A549 (cell line): Measurements from ENCODE around the gene LIPA. TPM values are rescaled to one million over a fixed set of nuclear protein-coding genes. Genes with fewer than 3 reads are reported as not detected.

Source experiments
- ATAC-seq, 2 experiments: fragments of 200-7000 bp in 1 of 2; fragments of >200 bp in 1 of 2; cut with Nextera tagmentation in 1 of 2; cut with Tn5 transposase in 1 of 2; 3 replicates each; pipeline versions ENCODE4 v1.8.0 to v1.9.1; 2018 to 2020; ENCODE audit warnings: mild to moderate bottlenecking in 1 of 2, moderate library complexity in 1 of 2
- CTCF ChIA-PET: fragments of 300-600 bp; sonication (Branson Sonifier 250); formaldehyde crosslinking; extraction: SDS; loops from one replicate; lab custom pipeline; 2021; ENCODE audit warnings: antibody characterized with exemption, inconsistent platforms; lab: Yijun Ruan, JAX
- POLR2A ChIA-PET: fragments of 350-600 bp; formaldehyde crosslinking; extraction: SDS; loops from one replicate; lab custom pipeline; 2021; ENCODE audit warnings: antibody characterized with exemption, inconsistent platforms; lab: Yijun Ruan, JAX
- DNase-seq, 2 experiments: peaks; one replicate each; pipeline versions ENCODE4 v3.0.0 to v3.0.0-alpha.2; 2011 to 2016; ENCODE audit warnings: low read depth in 1 of 2, low spot score in 1 of 2
- FAIRE-seq: peaks from 2 replicates; lab custom pipeline; 2011; peaks lifted over from hg19 to GRCh38; lab: Jason Lieb, UNC
- H3K27ac ChIP-seq, 2 experiments: fragments of >200 bp; sonication (Bioruptor Twin); formaldehyde crosslinking; 3 replicates each; pipeline ENCODE4 v1.5.1; 2016 to 2017
- H3K4me1 ChIP-seq: fragments of >200 bp; sonication (Bioruptor Twin); formaldehyde crosslinking; 3 replicates; pipeline ENCODE4 v1.6.1; 2016
- H3K4me2 ChIP-seq: fragments of >200 bp; sonication (Bioruptor Twin); formaldehyde crosslinking; 3 replicates; pipeline ENCODE4 v1.6.1; 2016
- H3K4me3 ChIP-seq: fragments of >200 bp; sonication (Bioruptor Twin); formaldehyde crosslinking; 3 replicates; pipeline ENCODE4 v1.5.1; 2016
- H3K9me3 ChIP-seq: fragments of >200 bp; sonication (Bioruptor Twin); formaldehyde crosslinking; 3 replicates; pipeline ENCODE4 v1.6.1; 2016
- BCL3 ChIP-seq: fragments of >200 bp; sonication (Bioruptor Twin); formaldehyde crosslinking; IDR thresholded peaks from 3 replicates; pipeline ENCODE4 v1.6.1; 2016
- BHLHE40 ChIP-seq: IDR thresholded peaks from 2 replicates; pipeline ENCODE4 v1.6.1; 2012; ENCODE audit warnings: low read depth, low read length, inconsistent platforms
- CHD2 ChIP-seq: fragments of 150-350 bp; IDR thresholded peaks from 2 replicates; pipeline ENCODE4 v1.6.1; 2014; ENCODE audit warnings: low read length; ENCODE audit not compliant: partially characterized antibody
- CTCF ChIP-seq: fragments of >200 bp; sonication (Bioruptor Twin); formaldehyde crosslinking; IDR thresholded peaks from 3 replicates; pipeline ENCODE4 v1.5.1; 2016
- E2F6 ChIP-seq: IDR thresholded peaks from 2 replicates; pipeline ENCODE4 v1.6.1; 2012; ENCODE audit warnings: low read depth, borderline replicate concordance
- ELK1 ChIP-seq: fragments of 150-350 bp; IDR thresholded peaks from 2 replicates; pipeline ENCODE4 v1.6.1; 2014; ENCODE audit warnings: low read depth, mild to moderate bottlenecking, low read length
- FOSB ChIP-seq: fragments of 250-450 bp; sonication (Bioruptor Pico); IDR thresholded peaks from 2 replicates; pipeline ENCODE4 v1.5.0; 2020; ENCODE audit warnings: mild to moderate bottlenecking, moderate library complexity
- FOSL2 ChIP-seq, 2 experiments: fragments of 450-650 bp in 1 of 2; fragments of >200 bp in 1 of 2; sonication (Bioruptor Twin) in 1 of 2; formaldehyde crosslinking; IDR thresholded peaks; 2 replicates each; pipeline versions ENCODE4 v1.5.0 to v1.6.1; 2016 to 2020; ENCODE audit warnings: mild to moderate bottlenecking in 1 of 2, moderate library complexity in 1 of 2
- GATA3 ChIP-seq: IDR thresholded peaks from 2 replicates; pipeline ENCODE4 v1.6.1; 2012; ENCODE audit warnings: borderline replicate concordance
- HDAC2 ChIP-seq: fragments of 200-600 bp; sonication (generic); IDR thresholded peaks from 2 replicates; pipeline ENCODE4 v1.6.1; 2016
- HES2 ChIP-seq: fragments of >200 bp; sonication (Bioruptor Twin); formaldehyde crosslinking; IDR thresholded peaks from 2 replicates; pipeline ENCODE4 v1.6.1; 2016
- HOXA7 ChIP-seq: fragments of 250-450 bp; sonication (Bioruptor Pico); IDR thresholded peaks from 2 replicates; pipeline ENCODE4 v1.5.0; 2020; ENCODE audit warnings: mild to moderate bottlenecking, moderate library complexity
- HOXB13 ChIP-seq: fragments of 250-450 bp; sonication (Bioruptor Pico); IDR thresholded peaks from 2 replicates; pipeline ENCODE4 v1.5.0; 2020; ENCODE audit warnings: low read depth, mild to moderate bottlenecking, moderate library complexity
- HOXB5 ChIP-seq: fragments of 250-450 bp; sonication (Bioruptor Pico); IDR thresholded peaks from 2 replicates; pipeline ENCODE4 v1.5.0; 2020; ENCODE audit warnings: mild to moderate bottlenecking, moderate library complexity
- KDM1A ChIP-seq: fragments of 200-600 bp; sonication (generic); IDR thresholded peaks from 2 replicates; pipeline ENCODE4 v1.6.1; 2016; ENCODE audit warnings: low read depth, mild to moderate bottlenecking
- MAZ ChIP-seq: fragments of 150-350 bp; IDR thresholded peaks from 2 replicates; pipeline ENCODE4 v1.6.1; 2014; ENCODE audit warnings: antibody characterized with exemption, low read depth, low read length, borderline replicate concordance
- NR3C1 ChIP-seq: fragments of >200 bp; sonication (Bioruptor Twin); formaldehyde crosslinking; IDR thresholded peaks from 3 replicates; pipeline ENCODE4 v1.6.1; 2017
- PBX3 ChIP-seq: IDR thresholded peaks from 2 replicates; pipeline ENCODE4 v1.6.1; 2012
- RARB ChIP-seq: fragments of 250-450 bp; sonication (Bioruptor Pico); IDR thresholded peaks from 2 replicates; pipeline ENCODE4 v1.8.0; 2021; ENCODE audit warnings: mild to moderate bottlenecking, moderate library complexity
- RCOR1 ChIP-seq: fragments of 150-350 bp; IDR thresholded peaks from 2 replicates; pipeline ENCODE4 v1.6.1; 2014; ENCODE audit warnings: antibody characterized with exemption, low read length, low read depth
- RFX5 ChIP-seq: fragments of 450-650 bp; IDR thresholded peaks from 2 replicates; pipeline ENCODE4 v1.7.1; 2014; ENCODE audit warnings: antibody characterized with exemption, mild to moderate bottlenecking, moderate library complexity
- SMC3 ChIP-seq: fragments of >200 bp; sonication (Bioruptor Twin); formaldehyde crosslinking; IDR thresholded peaks from 3 replicates; pipeline ENCODE4 v1.6.1; 2018; ENCODE audit warnings: inconsistent platforms
- SREBF2 ChIP-seq: fragments of 450-650 bp; IDR thresholded peaks from 2 replicates; pipeline ENCODE4 v1.6.1; 2014; ENCODE audit warnings: mild to moderate bottlenecking, moderate library complexity
- ZC3H11A ChIP-seq: fragments of 450-650 bp; IDR thresholded peaks from 2 replicates; pipeline ENCODE4 v1.6.1; 2014; ENCODE audit warnings: antibody characterized with exemption, mild to moderate bottlenecking
- ZFP36 ChIP-seq: fragments of 450-650 bp; IDR thresholded peaks from 2 replicates; pipeline ENCODE4 v1.6.1; 2014; ENCODE audit warnings: borderline replicate concordance; ENCODE audit not compliant: partially characterized antibody
- ZSCAN20 ChIP-seq: fragments of 250-450 bp; sonication (Bioruptor Pico); IDR thresholded peaks from 2 replicates; pipeline ENCODE4 v1.8.0; 2022; ENCODE audit warnings: mild to moderate bottlenecking, moderate library complexity
- WGBS: methylation state at CpG from one replicate; pipeline ENCODE4 v1.1.6; 2017; ENCODE audit errors: missing lambda C conversion rate; 5-methylcytosine and 5-hydroxymethylcytosine counted together
- polyA plus RNA-seq, 4 experiments: library from polyadenylated mRNA; depleted of rRNA in 3 of 4; stranded (reverse); fragments of >200 nt; fragmentation: RNase III in 1 of 4; extraction: RNeasy Plus Mini Kit Qiagen cat#74134 plus additional on column Dnase treatment in 1 of 4; gene quantifications; 2 replicates in 3 of 4; 3 replicates in 1 of 4; pipeline ENCODE4 v1.2.3, GENCODE V29; 2011 to 2017

Gene LIPA
- polyA plus RNA-seq, 2 of the 4 experiments (the other 2 are of a cell fraction), result 51.2 to 80.2 TPM

GRCh38 chr10:89238956-89239644 is 12.5 kb downstream of the LIPA start:
- no peak for TF ChIP-seq KDM1A
- no peak for TF ChIP-seq ELK1
- no peak for TF ChIP-seq SREBF2
- TF ChIP-seq PBX3, result no peak
- TF ChIP-seq ZSCAN20 (CRISPR knock-in tag), result no peak
- TF ChIP-seq HES2, result no peak
- TF ChIP-seq HOXA7 (CRISPR knock-in tag), result no peak
- no peak for TF ChIP-seq FOSL2 (IDR thresholded peaks at IDR 0.05)
- TF ChIP-seq FOSL2 (CRISPR knock-in tag; IDR thresholded peaks at IDR 0.05), result no peak
- TF ChIP-seq HOXB13 (CRISPR knock-in tag), result no peak
- TF ChIP-seq HOXB5, result no peak
- TF ChIP-seq CTCF, result no peak
- TF ChIP-seq ZFP36, result no peak
- TF ChIP-seq NR3C1, result no peak
- no peak for TF ChIP-seq BCL3
- TF ChIP-seq, all 56 proteins: peak for 0
- no peak overlapping the region for H3K4me2 ChIP-seq
- ChIA-PET POLR2A (no interaction called here), CTCF (interaction anchor here (1.0 to 2.4 kb wide), 3 partner anchors 20 to 306 kb away, joined by 3 to 6 read pairs (median 3); no protein-coding TSS in a partner anchor)
- H3K9me3 ChIP-seq, result no peaks in the 10 kb centered on the region
- 93% methylated on average over 5 of the region's 5 CpGs for WGBS
- ATAC-seq (peak; percentile 48 to 66; a peak in 1 of 6 replicates), FAIRE-seq (no peak), DNase-seq (no peak)
- H3K4me1 ChIP-seq, result peaks cover 13% of the 10 kb centered on the region
- H3K27ac ChIP-seq, result no peak overlapping the region
- H3K4me3 ChIP-seq, result no peak overlapping the region

- Histone ChIP-seq H3K4me3 (no peak overlapping the region), H3K27ac (no peak overlapping the region), H3K9me3 (no peaks in the 10 kb centered on the region), H3K4me1 (peaks cover 13% of the 10 kb centered on the region), H3K4me2 (no peak overlapping the region)
- FAIRE-seq (no peak), ATAC-seq (no peak), DNase-seq (no peak)
- CTCF ChIA-PET, result no interaction called here
- POLR2A ChIA-PET, result no interaction called here
- no peak for TF ChIP-seq MAZ
- TF ChIP-seq RCOR1, result no peak
- no peak for TF ChIP-seq BHLHE40
- TF ChIP-seq CHD2, result no peak
- TF ChIP-seq RARB (CRISPR knock-in tag), result no peak
- no peak for TF ChIP-seq E2F6
- TF ChIP-seq RFX5, result no peak
- no peak for TF ChIP-seq HDAC2
- no peak for TF ChIP-seq GATA3
- TF ChIP-seq FOSB (CRISPR knock-in tag), result no peak
- TF ChIP-seq ZC3H11A, result no peak
- no peak for TF ChIP-seq SMC3
Measured at GRCh38 chr10:89237849-89238248, 13.7 kb downstream of the LIPA start.
